DOHH2 (cell line): ENCODE data around the gene ZNF785.
A peak's percentile ranks its signal among the peaks of the same experiment; 100 is the strongest.

Experiments
- H3F3A ChIP-seq: fragments of 200-600 bp; sonication (generic), shearing (Covaris generic); 2 replicates; pipeline ENCODE4 v1.6.0; 2016; ENCODE audit warnings: antibody characterized with exemption, mild to moderate bottlenecking; ENCODE audit not compliant: control insufficient read depth, insufficient read depth
- H3K27ac ChIP-seq: fragments of 200-600 bp; sonication (generic); 2 replicates; pipeline ENCODE4 v1.5.1; 2014; ENCODE audit warnings: low read depth, mild to moderate bottlenecking, low read length, moderate library complexity
- H3K27me3 ChIP-seq: fragments of 200-600 bp; sonication (generic); 2 replicates; pipeline ENCODE4 v1.6.1; 2014; ENCODE audit warnings: mild to moderate bottlenecking, low read length, mixed read lengths; ENCODE audit not compliant: control insufficient read depth
- H3K36me3 ChIP-seq: fragments of 200-600 bp; sonication (generic); 2 replicates; pipeline ENCODE4 v1.6.1; 2014; ENCODE audit warnings: mild to moderate bottlenecking, low read length, moderate library complexity, mixed read lengths; ENCODE audit not compliant: control insufficient read depth
- H3K4me1 ChIP-seq: fragments of 200-600 bp; sonication (generic); 2 replicates; pipeline ENCODE4 v1.6.1; 2014; ENCODE audit warnings: mild to moderate bottlenecking, low read length, mixed read lengths; ENCODE audit not compliant: control insufficient read depth
- H3K4me2 ChIP-seq: fragments of 200-600 bp; sonication (generic); 2 replicates; pipeline ENCODE4 v1.6.0; 2014; ENCODE audit warnings: mild to moderate bottlenecking, low read length, moderate library complexity
- H3K4me3 ChIP-seq: fragments of 200-600 bp; sonication (generic); 2 replicates; pipeline ENCODE4 v1.5.1; 2014; ENCODE audit warnings: mild to moderate bottlenecking, low read length, mixed read lengths
- H3K79me2 ChIP-seq: fragments of 200-600 bp; sonication (generic); 2 replicates; pipeline ENCODE4 v1.6.1; 2014; ENCODE audit warnings: mild to moderate bottlenecking, low read length, mixed read lengths; ENCODE audit not compliant: control insufficient read depth
- H3K9me2 ChIP-seq: fragments of 200-600 bp; sonication (generic); replicated peaks from 2 replicates; pipeline ENCODE4 v1.6.1; 2014; ENCODE audit warnings: mild to moderate bottlenecking, low read length, mixed read lengths; ENCODE audit not compliant: control insufficient read depth
- H3K9me3 ChIP-seq: fragments of 200-600 bp; sonication (generic); 2 replicates; pipeline ENCODE4 v1.6.1; 2014; ENCODE audit warnings: antibody characterized with exemption, low read length, mixed read lengths; ENCODE audit not compliant: control insufficient read depth, insufficient read depth
- H4K20me1 ChIP-seq: fragments of 200-600 bp; sonication (generic); 2 replicates; pipeline ENCODE4 v1.6.0; 2014; ENCODE audit warnings: low read depth, mild to moderate bottlenecking, antibody characterized with exemption, low read length, moderate library complexity; ENCODE audit not compliant: control insufficient read depth, insufficient read depth
- EZH2phosphoT487 ChIP-seq: fragments of 200-600 bp; sonication (generic); IDR thresholded peaks from 2 replicates; pipeline ENCODE4 v1.6.1; 2017; ENCODE audit warnings: borderline replicate concordance, mild to moderate bottlenecking, antibody characterized with exemption, low read length, moderate library complexity, mixed read lengths
- TF ChIP-seq, protein P1 (sequence below): fragments of 200-600 bp; sonication (generic); IDR thresholded peaks from one replicate; pipeline ENCODE4 v1.5.1; 2014; ENCODE audit warnings: antibody characterized with exemption, mild to moderate bottlenecking, low read depth, low read length; ENCODE audit not compliant: poor library complexity, severe bottlenecking

The ZNF785 gene

DNA sequence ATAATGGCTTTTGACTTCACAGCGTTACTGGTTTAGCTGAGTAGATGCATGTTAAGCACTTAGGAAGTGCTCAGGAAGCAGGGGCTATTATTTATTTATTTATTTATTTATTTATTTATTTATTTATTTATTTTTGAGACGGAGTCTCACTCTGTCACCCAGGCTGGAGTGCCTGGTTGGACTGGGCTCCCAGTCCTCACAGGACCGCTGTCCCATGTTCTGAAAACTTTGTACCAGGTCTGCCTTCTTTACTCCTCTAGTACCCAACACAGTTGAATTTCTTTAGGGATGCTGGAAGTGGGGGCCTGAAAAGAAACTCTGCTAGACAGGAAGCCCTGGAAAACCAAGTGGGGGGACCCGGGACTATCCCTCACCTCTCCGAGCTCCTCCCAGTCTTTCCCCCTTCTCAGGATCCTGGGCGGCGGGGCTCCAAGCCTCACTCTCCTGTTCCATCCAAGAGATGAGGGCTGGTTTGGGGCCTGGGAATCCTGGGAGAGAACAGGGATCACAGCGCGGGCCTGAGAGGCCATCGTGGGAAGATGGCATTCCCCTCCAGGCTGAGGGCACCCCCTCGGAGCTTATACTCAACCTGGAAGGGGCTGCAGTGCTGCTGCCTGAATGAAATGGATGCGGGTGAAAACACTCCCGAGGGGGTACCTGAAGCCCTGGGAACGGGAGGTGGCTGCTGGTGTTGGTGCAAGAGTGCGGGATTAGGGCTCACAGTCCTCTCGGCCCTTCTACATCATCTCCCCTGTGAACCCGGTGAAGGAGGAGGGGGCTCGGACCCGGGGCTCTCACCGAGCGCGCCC, 14.7 kb downstream of the ZNF785 start:
- H3F3A ChIP-seq: peaks cover 6% of the 10 kb centered on the region
- no peaks in the 10 kb centered on the region for H4K20me1 ChIP-seq
- H3K9me2 ChIP-seq: no peaks in the 10 kb centered on the region
- H3K4me1 ChIP-seq: peaks cover 49% of the 10 kb centered on the region
- H3K27ac ChIP-seq: peak overlapping the region; percentile 80
- no peak for TF ChIP-seq EZH2phosphoT487
- TF ChIP-seq, protein P1, sequence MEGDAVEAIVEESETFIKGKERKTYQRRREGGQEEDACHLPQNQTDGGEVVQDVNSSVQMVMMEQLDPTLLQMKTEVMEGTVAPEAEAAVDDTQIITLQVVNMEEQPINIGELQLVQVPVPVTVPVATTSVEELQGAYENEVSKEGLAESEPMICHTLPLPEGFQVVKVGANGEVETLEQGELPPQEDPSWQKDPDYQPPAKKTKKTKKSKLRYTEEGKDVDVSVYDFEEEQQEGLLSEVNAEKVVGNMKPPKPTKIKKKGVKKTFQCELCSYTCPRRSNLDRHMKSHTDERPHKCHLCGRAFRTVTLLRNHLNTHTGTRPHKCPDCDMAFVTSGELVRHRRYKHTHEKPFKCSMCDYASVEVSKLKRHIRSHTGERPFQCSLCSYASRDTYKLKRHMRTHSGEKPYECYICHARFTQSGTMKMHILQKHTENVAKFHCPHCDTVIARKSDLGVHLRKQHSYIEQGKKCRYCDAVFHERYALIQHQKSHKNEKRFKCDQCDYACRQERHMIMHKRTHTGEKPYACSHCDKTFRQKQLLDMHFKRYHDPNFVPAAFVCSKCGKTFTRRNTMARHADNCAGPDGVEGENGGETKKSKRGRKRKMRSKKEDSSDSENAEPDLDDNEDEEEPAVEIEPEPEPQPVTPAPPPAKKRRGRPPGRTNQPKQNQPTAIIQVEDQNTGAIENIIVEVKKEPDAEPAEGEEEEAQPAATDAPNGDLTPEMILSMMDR: no peak
- H3K36me3 ChIP-seq: peaks cover 5% of the 10 kb centered on the region
- H3K79me2 ChIP-seq: peaks cover 43% of the 10 kb centered on the region
- no peaks in the 10 kb centered on the region for H3K9me3 ChIP-seq
- no peaks in the 10 kb centered on the region for H3K27me3 ChIP-seq
- peak overlapping the region; percentile 81 for H3K4me3 ChIP-seq
- peak overlapping the region; percentile 97 for H3K4me2 ChIP-seq

DNA sequence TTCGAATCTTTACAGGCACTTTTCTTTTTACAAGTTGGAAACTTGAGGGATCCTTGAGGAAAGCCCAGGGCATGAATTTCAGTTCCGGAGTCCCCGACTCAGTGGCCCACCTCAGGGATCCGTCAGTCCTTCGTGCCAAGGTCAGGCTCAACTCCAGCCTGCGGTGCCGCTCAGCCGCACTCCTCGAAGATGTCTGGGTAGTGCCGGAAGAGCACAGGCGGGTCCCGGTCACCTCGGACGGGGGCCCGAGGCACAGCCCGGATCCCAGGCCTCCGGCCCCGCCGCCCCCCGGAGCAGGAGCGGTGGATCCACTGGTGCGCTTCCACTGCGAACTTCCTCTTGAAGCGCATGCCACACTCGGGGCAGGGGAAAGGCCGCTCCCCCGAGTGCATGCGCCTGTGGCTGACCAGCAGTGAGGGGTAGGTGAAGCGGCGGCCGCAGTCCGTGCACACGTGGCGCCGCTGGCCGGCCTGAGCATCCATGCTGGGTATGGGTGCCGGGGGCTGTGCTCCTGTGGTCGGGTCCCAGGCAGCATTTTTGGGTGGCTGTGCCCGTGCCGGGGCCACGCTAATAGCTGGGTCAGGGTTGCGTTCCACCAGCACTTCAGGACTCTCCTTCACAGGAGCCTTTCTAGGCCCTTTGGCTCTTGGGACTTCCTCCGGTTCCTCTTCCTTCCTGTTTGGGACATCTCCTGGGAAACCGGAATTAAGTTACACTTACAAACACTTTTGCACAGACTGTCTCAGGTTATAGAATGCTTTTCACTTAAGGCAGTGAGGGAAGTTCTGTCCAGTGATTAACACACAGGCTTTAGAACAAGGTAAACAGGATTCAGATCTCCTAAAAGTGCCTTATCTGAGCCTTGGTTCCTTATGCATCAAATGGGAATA, 15.5 kb downstream of the ZNF785 start:
- Histone ChIP-seq H3K36me3 (peaks cover 4% of the 10 kb centered on the region; the same call in 1 of the 2 replicates), H3F3A (peaks cover 6% of the 10 kb centered on the region), H3K79me2 (peaks cover 34% of the 10 kb centered on the region), H3K4me1 (peaks cover 49% of the 10 kb centered on the region), H3K27me3 (no peaks in the 10 kb centered on the region), H4K20me1 (no peaks in the 10 kb centered on the region), H3K27ac (no peak overlapping the region), H3K9me3 (no peaks in the 10 kb centered on the region), H3K9me2 (no peaks in the 10 kb centered on the region), H3K4me2 (peak overlapping the region; percentile 97; the same call in 1 of the 2 replicates), H3K4me3 (no peak overlapping the region)
- TF ChIP-seq, protein P1: no peak
- no peak for TF ChIP-seq EZH2phosphoT487

DNA sequence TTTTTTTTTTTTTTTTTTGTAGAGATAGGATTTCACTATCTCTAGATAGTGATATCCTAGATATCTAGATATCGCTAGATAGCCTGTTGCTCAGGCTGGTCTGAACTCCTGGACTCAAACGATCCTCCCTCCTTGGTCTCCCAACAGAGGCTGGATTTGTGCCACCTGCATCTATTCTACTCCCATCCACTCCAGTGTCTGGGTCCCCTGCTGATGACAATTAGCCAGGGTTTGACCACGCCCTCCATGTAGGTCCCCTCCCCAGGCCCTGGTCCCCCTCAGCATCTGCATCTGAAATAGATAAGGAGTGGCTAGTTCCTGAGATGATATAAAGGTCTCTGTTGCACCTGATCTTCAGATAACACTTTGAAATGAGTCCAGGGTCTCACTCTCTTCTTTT, 16.2 kb downstream of the ZNF785 start:
- Histone ChIP-seq H4K20me1 (no peaks in the 10 kb centered on the region), H3K79me2 (peaks cover 28% of the 10 kb centered on the region), H3K4me3 (no peak overlapping the region), H3K4me1 (peaks cover 49% of the 10 kb centered on the region), H3K4me2 (peak overlapping the region; percentile 51), H3K9me3 (no peaks in the 10 kb centered on the region), H3K27ac (no peak overlapping the region), H3F3A (peaks cover 6% of the 10 kb centered on the region), H3K27me3 (no peaks in the 10 kb centered on the region), H3K36me3 (peaks cover 3% of the 10 kb centered on the region; the same call in 1 of the 2 replicates), H3K9me2 (no peaks in the 10 kb centered on the region)
- TF ChIP-seq, protein P1: no peak
- TF ChIP-seq EZH2phosphoT487: no peak
